Upper lobe of left lung (tissue), 6 donors: ENCODE data around the gene CARD11. TPM values are rescaled to one million over a fixed set of nuclear protein-coding genes. Genes with fewer than 3 reads are reported as not detected.

Experiments used
- ATAC-seq, 2 donors: fragments of 200-7000 bp; cut with Tn5 transposase; one replicate each; pipeline ENCODE4 v1.9.1; 2022; ENCODE audit warnings: mild to moderate bottlenecking in 2 of 2, moderate library complexity in 2 of 2; ENCODE audit not compliant: low FRiP score in 2 of 2
- DNase-seq, 2 donors: peaks; one replicate each; pipeline ENCODE4 v3.0.0-alpha.2; 2019 to 2020
- H3K27ac ChIP-seq, 4 donors: fragments of 200-600 bp; sonication (generic); one replicate each; pipeline ENCODE4 v1.5.1; 2016 to 2019
- H3K27me3 ChIP-seq, 4 donors: fragments of 200-600 bp; sonication (generic); one replicate each; pipeline ENCODE4 v1.5.1; 2017 to 2019
- H3K36me3 ChIP-seq, 4 donors: fragments of 200-600 bp; sonication (generic); one replicate each; pipeline ENCODE4 v1.5.1; 2016 to 2019
- H3K4me1 ChIP-seq, 4 donors: fragments of 200-600 bp; sonication (generic); one replicate each; pipeline ENCODE4 v1.5.1; 2018 to 2019
- H3K4me3 ChIP-seq, 4 donors: fragments of 200-600 bp; sonication (generic); one replicate each; pipeline ENCODE4 v1.5.1; 2017 to 2019; ENCODE audit warnings: mild to moderate bottlenecking in 2 of 4, moderate library complexity in 1 of 4
- H3K9me3 ChIP-seq, 4 donors: fragments of 200-600 bp; sonication (generic); one replicate each; pipeline ENCODE4 v1.5.1; 2018 to 2019
- EP300 ChIP-seq, 4 donors: sonication (generic); formaldehyde crosslinking; IDR thresholded peaks; one replicate each; pipeline ENCODE4 v1.5.1; 2017; ENCODE audit warnings: antibody characterized with exemption in 4 of 4, control low read depth in 2 of 4
- POLR2A ChIP-seq, 4 donors: fragments of 450-650 bp; IDR thresholded peaks; one replicate each; pipeline ENCODE4 v1.5.1; 2016 to 2017; ENCODE audit warnings: antibody characterized with exemption in 4 of 4, mild to moderate bottlenecking in 2 of 4
- POLR2AphosphoS5 ChIP-seq, 2 donors: sonication (generic); formaldehyde crosslinking; IDR thresholded peaks; one replicate each; pipeline ENCODE4 v1.5.1; 2017; ENCODE audit warnings: antibody characterized with exemption in 2 of 2
- WGBS, 2 donors: methylation state at CpG; one replicate each; pipeline ENCODE4 v1.1.5; 2017 to 2018; 5-methylcytosine and 5-hydroxymethylcytosine counted together
- total RNA-seq, 6 donors: library from RNA; depleted of rRNA in 4 of 6; stranded (reverse); fragments of >200 nt in 4 of 6; gene quantifications; one replicate each; pipeline versions ENCODE4 v1.1.0 to v1.2.1, GENCODE V29; 2016 to 2021
- TF ChIP-seq, protein P1 (sequence below), 6 experiments: fragments of 450-650 bp in 4 of 6; fragments of 200-600 bp in 2 of 6; sonication (generic) in 2 of 6; IDR thresholded peaks; one replicate each; pipeline ENCODE4 v1.5.1; 2016 to 2019; ENCODE audit warnings: antibody characterized with exemption in 6 of 6
- donor health status: DM: no; HTN: no; CAD: no; lungs with moderate emphysema.
- donor health status: DM: no; HTN: yes; CAD: no; lungs with severe emphysema.

CARD11 gene
- total RNA-seq, 6 donors from 2014 or later = 2.8 to 16.8 (median 6.8) TPM

DNA sequence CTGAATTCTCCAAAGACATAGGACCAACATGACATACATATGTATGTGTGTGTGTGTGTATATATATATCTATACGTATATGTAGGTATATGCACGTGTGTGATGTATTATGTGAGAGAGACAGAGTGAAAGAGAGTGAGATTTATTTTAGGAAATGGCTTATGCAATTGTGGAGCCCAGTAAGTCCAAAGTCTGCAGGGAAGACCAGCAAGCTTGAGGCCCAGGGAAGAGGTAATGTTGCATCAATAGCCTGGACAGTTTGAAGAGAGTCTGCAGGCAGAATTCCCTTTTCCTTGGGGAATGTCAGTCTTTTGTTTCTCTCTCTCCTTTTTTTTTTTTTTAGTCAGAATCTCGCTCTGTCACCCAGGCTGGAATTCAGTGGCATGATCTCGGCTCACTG, 33.0 kb upstream of the CARD11 start:
- WGBS, 2 donors = 82 to 90% methylated on average over 4 of the region's 4 CpGs
- Histone ChIP-seq H3K27ac (no peak overlapping the region), H3K9me3 (peaks cover 0 to 16% (median 7%) of the 10 kb centered on the region in 4 donors), H3K4me1 (no peaks in the 10 kb centered on the region), H3K27me3 (no peaks in the 10 kb centered on the region), H3K36me3 (no peaks in the 10 kb centered on the region), H3K4me3 (no peak overlapping the region)
- DNase-seq (no peak), ATAC-seq (no peak)
- TF ChIP-seq, protein P1, sequence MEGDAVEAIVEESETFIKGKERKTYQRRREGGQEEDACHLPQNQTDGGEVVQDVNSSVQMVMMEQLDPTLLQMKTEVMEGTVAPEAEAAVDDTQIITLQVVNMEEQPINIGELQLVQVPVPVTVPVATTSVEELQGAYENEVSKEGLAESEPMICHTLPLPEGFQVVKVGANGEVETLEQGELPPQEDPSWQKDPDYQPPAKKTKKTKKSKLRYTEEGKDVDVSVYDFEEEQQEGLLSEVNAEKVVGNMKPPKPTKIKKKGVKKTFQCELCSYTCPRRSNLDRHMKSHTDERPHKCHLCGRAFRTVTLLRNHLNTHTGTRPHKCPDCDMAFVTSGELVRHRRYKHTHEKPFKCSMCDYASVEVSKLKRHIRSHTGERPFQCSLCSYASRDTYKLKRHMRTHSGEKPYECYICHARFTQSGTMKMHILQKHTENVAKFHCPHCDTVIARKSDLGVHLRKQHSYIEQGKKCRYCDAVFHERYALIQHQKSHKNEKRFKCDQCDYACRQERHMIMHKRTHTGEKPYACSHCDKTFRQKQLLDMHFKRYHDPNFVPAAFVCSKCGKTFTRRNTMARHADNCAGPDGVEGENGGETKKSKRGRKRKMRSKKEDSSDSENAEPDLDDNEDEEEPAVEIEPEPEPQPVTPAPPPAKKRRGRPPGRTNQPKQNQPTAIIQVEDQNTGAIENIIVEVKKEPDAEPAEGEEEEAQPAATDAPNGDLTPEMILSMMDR (IDR thresholded peaks at IDR 0.05) = no peak
- TF ChIP-seq EP300 (IDR thresholded peaks at IDR 0.05) (no peak), POLR2A (IDR thresholded peaks at IDR 0.05) (no peak), POLR2AphosphoS5 (IDR thresholded peaks at IDR 0.05) (no peak)

DNA sequence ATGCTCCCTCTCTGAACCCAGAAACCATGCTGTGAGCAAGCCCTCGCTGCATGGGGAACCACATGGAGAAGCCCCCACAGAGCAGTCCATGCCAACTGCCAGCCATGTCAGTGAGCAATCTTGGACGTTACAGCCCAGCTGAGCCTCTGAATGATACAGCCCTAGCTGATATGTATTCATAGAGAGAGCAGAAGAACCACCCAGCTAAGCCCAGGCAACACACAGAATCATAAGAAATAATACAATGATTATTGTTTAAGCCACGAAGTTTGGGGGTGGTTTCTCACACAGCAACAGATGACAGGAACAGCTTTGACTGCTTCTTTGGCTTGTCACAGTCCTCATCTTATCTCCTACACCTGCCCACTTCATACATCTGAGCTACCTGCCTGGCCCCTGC, 32.5 kb upstream of the CARD11 start:
- 87 to 100% methylated on average over 2 to 3 of the region's 3 CpGs for WGBS, 2 donors
- Histone ChIP-seq H3K27me3 (no peaks in the 10 kb centered on the region), H3K4me1 (no peaks in the 10 kb centered on the region), H3K9me3 (peaks cover 0 to 17% (median 7%) of the 10 kb centered on the region in 4 donors), H3K36me3 (no peaks in the 10 kb centered on the region), H3K27ac (no peak overlapping the region), H3K4me3 (no peak overlapping the region)
- DNase-seq (no peak), ATAC-seq (no peak)
- no peak for TF ChIP-seq POLR2AphosphoS5 (IDR thresholded peaks at IDR 0.05)
- no peak for TF ChIP-seq POLR2A (IDR thresholded peaks at IDR 0.05)
- TF ChIP-seq EP300 (IDR thresholded peaks at IDR 0.05) = no peak
- TF ChIP-seq, protein P1 (IDR thresholded peaks at IDR 0.05) = no peak

GRCh38 chr7:3075441-3075840, 31.8 kb upstream of the CARD11 start:
- WGBS, 2 donors = 76 to 83% methylated on average over 4 of the region's 4 CpGs
- DNase-seq = no peak

DNA sequence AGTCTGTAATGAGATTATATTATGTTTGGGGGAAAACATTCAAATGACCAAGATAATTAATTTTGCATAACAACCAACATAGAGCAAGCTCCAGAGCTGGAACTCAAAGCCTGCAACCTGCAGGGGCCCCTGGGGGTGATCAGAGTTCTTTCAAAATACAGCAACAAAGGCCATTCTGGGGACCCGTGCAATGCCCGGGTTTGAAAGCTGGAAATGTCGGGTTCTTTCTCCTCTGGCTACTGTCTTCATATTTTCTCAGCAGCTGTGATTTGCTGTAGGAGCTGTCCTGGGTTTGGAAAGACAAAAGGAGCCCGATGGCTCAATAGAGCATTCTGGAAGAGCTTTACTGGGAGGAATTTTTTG, 30.8 kb upstream of the CARD11 start:
- H3K27ac ChIP-seq = no peak overlapping the region
- ATAC-seq (no peak), DNase-seq (no peak)
- WGBS, 2 donors = 61 to 82% methylated on average over 4 of the region's 4 CpGs
- no peaks in the 10 kb centered on the region for H3K4me1 ChIP-seq
- H3K36me3 ChIP-seq = no peaks in the 10 kb centered on the region
- H3K4me3 ChIP-seq = no peak overlapping the region
- H3K9me3 ChIP-seq = peaks cover 0 to 21% (median 7%) of the 10 kb centered on the region in 4 donors
- H3K27me3 ChIP-seq = no peaks in the 10 kb centered on the region
- no peak for TF ChIP-seq POLR2A (IDR thresholded peaks at IDR 0.05)
- TF ChIP-seq, protein P1 (IDR thresholded peaks at IDR 0.05) = no peak
- TF ChIP-seq POLR2AphosphoS5 (IDR thresholded peaks at IDR 0.05) = no peak
- TF ChIP-seq EP300 (IDR thresholded peaks at IDR 0.05) = no peak

More at GRCh38 chr7:3075441-3075840, 31.8 kb upstream of the CARD11 start:
- TF ChIP-seq POLR2AphosphoS5 (IDR thresholded peaks at IDR 0.05) (no peak), EP300 (IDR thresholded peaks at IDR 0.05) (no peak), POLR2A (IDR thresholded peaks at IDR 0.05) (no peak)
- TF ChIP-seq, protein P1 (IDR thresholded peaks at IDR 0.05) = no peak
- ATAC-seq = no peak
- H3K36me3 ChIP-seq = no peaks in the 10 kb centered on the region
- no peak overlapping the region for H3K27ac ChIP-seq
- no peaks in the 10 kb centered on the region for H3K27me3 ChIP-seq
- H3K4me1 ChIP-seq = no peaks in the 10 kb centered on the region
- H3K9me3 ChIP-seq = peaks cover 0 to 21% (median 7%) of the 10 kb centered on the region in 4 donors
- H3K4me3 ChIP-seq = no peak overlapping the region

DNA sequence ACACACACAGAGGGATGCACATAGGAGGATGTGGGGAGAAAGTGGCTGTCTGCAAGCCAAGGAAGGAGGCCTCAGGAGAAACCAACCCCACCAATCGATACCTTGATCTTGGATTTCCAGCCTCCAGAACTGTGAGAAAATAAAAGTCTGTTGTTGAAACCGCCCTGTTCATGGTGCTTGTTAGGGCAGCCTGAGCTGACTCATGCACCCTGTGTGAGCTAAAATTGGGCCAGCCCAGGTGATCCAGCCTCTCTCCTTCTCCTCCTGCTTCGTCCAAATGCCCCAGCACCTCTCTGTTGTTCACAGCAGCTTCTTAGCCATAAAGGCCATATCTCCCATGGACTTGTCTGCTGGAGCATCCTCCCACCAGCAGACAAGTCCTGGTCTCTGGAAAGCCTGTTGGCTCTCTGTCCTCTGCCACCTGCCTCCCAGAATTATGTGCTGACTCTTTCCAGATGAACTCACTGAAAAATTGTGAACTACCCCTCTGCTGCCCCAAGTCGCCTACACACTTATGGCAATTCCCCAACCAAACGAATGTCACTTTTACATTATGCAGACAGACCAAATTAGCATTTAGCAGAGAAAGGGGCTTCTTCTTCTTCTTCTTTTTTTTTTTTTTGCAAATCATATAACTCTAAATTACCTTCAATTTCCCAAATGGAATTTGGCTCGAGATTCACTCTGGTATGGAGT, 30.2 kb upstream of the CARD11 start:
- no peak for TF ChIP-seq POLR2AphosphoS5 (IDR thresholded peaks at IDR 0.05)
- no peak for TF ChIP-seq EP300 (IDR thresholded peaks at IDR 0.05)
- TF ChIP-seq, protein P1 (IDR thresholded peaks at IDR 0.05) = no peak
- TF ChIP-seq POLR2A (IDR thresholded peaks at IDR 0.05) = no peak
- peaks cover 0 to 21% (median 7%) of the 10 kb centered on the region in 4 donors for H3K9me3 ChIP-seq

More for the DNA sequence above, 30.2 kb upstream of the CARD11 start:
- Histone ChIP-seq H3K4me3 (no peak overlapping the region), H3K27me3 (no peaks in the 10 kb centered on the region), H3K36me3 (no peaks in the 10 kb centered on the region), H3K27ac (no peak overlapping the region), H3K4me1 (no peaks in the 10 kb centered on the region)
- no peak for DNase-seq
- WGBS, 2 donors = 78 to 82% methylated on average over 6 of the region's 6 CpGs
- no peak for ATAC-seq
